Activated B cell treated with CpG ODN at 0.5 μM for 24 hours (primary cell): ENCODE data around the gene HES5. TPM values are rescaled to one million over a fixed set of nuclear protein-coding genes. Genes with fewer than 3 reads are reported as not detected.
A peak's percentile ranks its signal among the peaks of the same experiment; 100 is the strongest.

Experiments
- ATAC-seq: fragments of 200-7000 bp; cut with Tn5 transposase; one replicate; pipeline ENCODE4 v1.10.0; 2021; ENCODE audit warnings: low read depth, mild to moderate bottlenecking, moderate library complexity
- CTCF ChIA-PET: fragments of 350-600 bp; sonication (Branson Sonifier 250); formaldehyde crosslinking; loops from one replicate; lab custom pipeline; 2021; ENCODE audit warnings: antibody characterized with exemption; lab: Charles Lee
- POLR2A ChIA-PET: fragments of 350-600 bp; sonication (Branson Sonifier 250); formaldehyde crosslinking; loops from one replicate; lab custom pipeline; 2021; ENCODE audit warnings: antibody characterized with exemption; lab: Charles Lee
- DNase-seq: peaks from one replicate; pipeline ENCODE4 v3.0.0; 2022
- H3K27ac Mint-ChIP-seq: one replicate; pipeline ENCODE4 v1.8.0; 2020; ENCODE audit warnings: mixed read lengths
- H3K27me3 Mint-ChIP-seq: one replicate; pipeline ENCODE4 v1.8.0; 2021; ENCODE audit warnings: mixed read lengths
- H3K36me3 Mint-ChIP-seq: one replicate; pipeline ENCODE4 v1.8.0; 2021; ENCODE audit warnings: low read depth, mixed read lengths
- H3K4me1 Mint-ChIP-seq: one replicate; pipeline ENCODE4 v1.8.0; 2021; ENCODE audit warnings: mixed read lengths
- H3K4me3 Mint-ChIP-seq: one replicate; pipeline ENCODE4 v1.8.0; 2020; ENCODE audit warnings: mild to moderate bottlenecking, mixed read lengths
- H3K9me3 Mint-ChIP-seq: one replicate; pipeline ENCODE4 v1.8.0; 2020; ENCODE audit warnings: mixed read lengths
- intact Hi-C: fragments of 100-400 bp; cut with micrococcal nuclease; formaldehyde crosslinking; loops from one replicate; pipeline ENCODE4 v1.15.1; 2024
- total RNA-seq: library from RNA; stranded (reverse); gene quantifications from 2 replicates; pipeline ENCODE4 v1.2.3, GENCODE V29; 2022
- TF ChIP-seq, protein P1 (sequence below): fragments of 200-600 bp; IDR thresholded peaks from one replicate; pipeline ENCODE4 v1.8.0; 2022; ENCODE audit warnings: antibody characterized with exemption, mild to moderate bottlenecking

The HES5 gene
- total RNA-seq, 1 donor from 2014 or later: not detected

GRCh38 chr1:2548068-2548589 is 18.1 kb upstream of the HES5 start:
- peak; percentile 79 for DNase-seq
- Mint-ChIP-seq H3K9me3 (no peaks in the 10 kb centered on the region), H3K27me3 (no peaks in the 10 kb centered on the region), H3K4me1 (peaks cover 42% of the 10 kb centered on the region), H3K4me3 (peak overlapping the region; percentile 87), H3K27ac (peak overlapping the region; percentile 96), H3K36me3 (no peaks in the 10 kb centered on the region)
- TF ChIP-seq, protein P1, sequence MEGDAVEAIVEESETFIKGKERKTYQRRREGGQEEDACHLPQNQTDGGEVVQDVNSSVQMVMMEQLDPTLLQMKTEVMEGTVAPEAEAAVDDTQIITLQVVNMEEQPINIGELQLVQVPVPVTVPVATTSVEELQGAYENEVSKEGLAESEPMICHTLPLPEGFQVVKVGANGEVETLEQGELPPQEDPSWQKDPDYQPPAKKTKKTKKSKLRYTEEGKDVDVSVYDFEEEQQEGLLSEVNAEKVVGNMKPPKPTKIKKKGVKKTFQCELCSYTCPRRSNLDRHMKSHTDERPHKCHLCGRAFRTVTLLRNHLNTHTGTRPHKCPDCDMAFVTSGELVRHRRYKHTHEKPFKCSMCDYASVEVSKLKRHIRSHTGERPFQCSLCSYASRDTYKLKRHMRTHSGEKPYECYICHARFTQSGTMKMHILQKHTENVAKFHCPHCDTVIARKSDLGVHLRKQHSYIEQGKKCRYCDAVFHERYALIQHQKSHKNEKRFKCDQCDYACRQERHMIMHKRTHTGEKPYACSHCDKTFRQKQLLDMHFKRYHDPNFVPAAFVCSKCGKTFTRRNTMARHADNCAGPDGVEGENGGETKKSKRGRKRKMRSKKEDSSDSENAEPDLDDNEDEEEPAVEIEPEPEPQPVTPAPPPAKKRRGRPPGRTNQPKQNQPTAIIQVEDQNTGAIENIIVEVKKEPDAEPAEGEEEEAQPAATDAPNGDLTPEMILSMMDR: peak; percentile 25
- peak; percentile 23 for ATAC-seq
- intact Hi-C loops: loop anchor here (1.0 to 5.0 kb wide), 11 partner anchors 8 to 874 kb away; partner anchors contain the start of genes MORN1, PANK4, PRXL2B and RER1
- POLR2A ChIA-PET: interaction anchor here (0.6 to 8.0 kb wide), 17 partner anchors 9 to 918 kb away, joined by 3 to 209 read pairs (median 9); partner anchors contain the start of genes FAAP20, HES5, MORN1 and PANK4
- CTCF ChIA-PET: interaction anchor here (0.7 to 3.1 kb wide), 13 partner anchors 14 to 353 kb away, joined by 3 to 21 read pairs (median 4); partner anchors contain the start of genes FAAP20, HES5, MORN1 and PANK4

DNA sequence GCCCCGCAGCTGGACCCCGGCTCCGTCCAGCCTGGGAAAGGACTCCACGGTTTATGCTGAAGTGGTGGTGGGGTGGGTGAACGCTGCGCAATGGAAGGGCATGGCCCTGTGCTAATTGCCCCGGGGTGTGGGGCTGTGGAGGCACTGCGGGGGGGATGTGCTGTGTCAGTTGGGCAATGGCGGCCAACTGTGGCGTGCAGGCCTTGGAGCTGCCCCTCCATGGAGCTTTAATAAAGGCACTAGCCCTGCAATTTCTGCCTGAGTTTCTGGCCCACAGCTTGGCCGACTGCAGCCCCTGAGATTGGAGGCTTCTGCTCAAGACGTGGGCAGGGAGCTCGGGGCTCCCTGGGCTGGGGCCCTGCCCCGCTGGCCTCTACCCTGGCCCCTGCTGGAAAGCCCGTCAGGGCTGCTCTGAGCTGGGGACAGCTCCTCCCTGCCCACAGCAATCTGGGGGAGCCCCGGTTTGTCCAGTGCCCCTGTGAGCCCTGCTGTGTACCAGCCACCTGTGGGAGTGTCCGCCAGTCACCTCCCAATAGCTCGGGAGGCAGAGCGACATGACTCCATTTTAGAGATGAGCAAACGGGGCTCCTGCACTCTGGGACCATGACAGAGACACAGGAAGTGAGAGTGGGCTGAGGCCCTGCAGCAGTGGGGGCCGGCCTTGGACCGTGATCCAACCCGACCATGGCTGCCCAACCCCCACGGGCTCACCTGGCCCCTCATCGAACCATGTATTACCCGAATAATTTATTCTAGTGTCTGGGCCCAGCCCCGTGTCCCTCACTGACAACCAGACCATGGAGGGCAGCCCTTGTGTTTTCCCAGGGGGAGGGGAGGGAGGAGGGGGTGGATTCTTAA is 17.4 kb upstream of the HES5 start:
- peak overlapping the region; percentile 87 for H3K4me3 Mint-ChIP-seq
- intact Hi-C loops: loop anchor here (1.0 to 5.0 kb wide), 11 partner anchors 9 to 875 kb away; partner anchors contain the start of genes MORN1, PANK4, PRXL2B and RER1

DNA sequence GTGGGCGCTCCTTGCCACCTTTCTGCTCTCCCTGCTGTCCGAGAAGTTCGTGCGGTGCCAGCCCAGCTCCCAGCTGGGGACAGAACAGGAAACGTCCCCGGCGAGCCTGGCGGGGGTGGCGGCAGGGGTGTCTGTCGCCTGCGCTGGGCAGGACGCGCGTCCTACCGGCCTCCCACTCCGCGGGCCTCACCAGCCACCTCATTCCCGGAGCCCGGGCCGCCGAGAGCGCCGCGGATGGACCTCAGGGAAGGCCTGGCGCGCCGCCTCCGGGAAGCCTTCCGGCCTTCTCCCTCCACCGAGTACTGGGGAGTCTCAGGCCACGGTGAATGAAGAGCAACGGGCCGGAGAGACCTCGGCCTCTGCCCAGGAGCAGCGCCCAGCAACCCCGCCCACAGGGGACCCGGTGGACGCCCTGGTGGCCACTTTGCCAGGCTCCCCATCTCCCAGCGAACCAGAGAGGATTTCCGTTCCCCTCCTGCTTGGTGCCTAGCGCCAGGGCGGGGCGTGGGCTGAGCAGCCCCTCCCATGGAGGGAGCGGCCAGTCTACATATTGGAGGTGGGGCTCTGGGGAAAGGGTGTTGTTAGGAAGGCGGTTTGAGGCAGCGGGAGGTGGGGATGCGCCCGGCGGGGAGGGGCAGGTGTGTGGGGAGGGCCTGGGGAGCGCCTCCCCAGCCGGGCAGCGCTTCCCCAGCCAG is 16.6 kb upstream of the HES5 start:
- ChIA-PET CTCF (interaction anchor here (0.7 to 3.1 kb wide), 10 partner anchors 9 to 450 kb away, joined by 3 to 21 read pairs (median 6); partner anchors contain the start of genes FAAP20, HES5, PANK4 and PEX10), POLR2A (interaction anchor here (0.6 to 8.0 kb wide), 21 partner anchors 10 to 502 kb away, joined by 3 to 209 read pairs (median 6); partner anchors contain the start of genes FAAP20, HES5, MORN1 and PANK4)
- Mint-ChIP-seq H3K9me3 (no peaks in the 10 kb centered on the region), H3K27ac (peak overlapping the region; percentile 96), H3K4me3 (peak overlapping the region; percentile 87), H3K27me3 (peaks cover 5% of the 10 kb centered on the region), H3K36me3 (no peaks in the 10 kb centered on the region), H3K4me1 (peaks cover 42% of the 10 kb centered on the region)
- ATAC-seq: peak; percentile 30
- intact Hi-C loops: loop anchor here (5.0 kb wide), 2 partner anchors 234 to 876 kb away; no protein-coding TSS in a partner anchor
- peak; percentile 66 for DNase-seq
- TF ChIP-seq, protein P1: no peak

More for the DNA sequence above, 17.4 kb upstream of the HES5 start:
- ATAC-seq (peak; percentile 23), DNase-seq (peak; percentile 55)
- ChIA-PET CTCF (interaction anchor here (0.6 to 3.1 kb wide), 15 partner anchors 8 to 451 kb away, joined by 3 to 21 read pairs (median 4); partner anchors contain the start of genes FAAP20, HES5, PANK4 and PEX10), POLR2A (interaction anchor here (0.6 to 8.0 kb wide), 16 partner anchors 9 to 503 kb away, joined by 3 to 209 read pairs (median 10); partner anchors contain the start of genes FAAP20, HES5, MORN1 and PANK4)
- Mint-ChIP-seq H3K27me3 (peaks cover 1% of the 10 kb centered on the region), H3K9me3 (no peaks in the 10 kb centered on the region), H3K4me1 (peaks cover 42% of the 10 kb centered on the region), H3K36me3 (no peaks in the 10 kb centered on the region), H3K27ac (peak overlapping the region; percentile 96)
- TF ChIP-seq, protein P1: no peak

- DNase-seq: peak; percentile 82
- Mint-ChIP-seq H3K36me3 (no peaks in the 10 kb centered on the region), H3K9me3 (no peaks in the 10 kb centered on the region), H3K4me1 (peaks cover 39% of the 10 kb centered on the region), H3K4me3 (peak overlapping the region; percentile 87), H3K27me3 (peaks cover 6% of the 10 kb centered on the region), H3K27ac (peak overlapping the region; percentile 50)
- POLR2A ChIA-PET: interaction anchor here (0.6 to 8.0 kb wide), 18 partner anchors 11 to 1518 kb away, joined by 3 to 209 read pairs (median 9); partner anchors contain the start of genes FAAP20, HES5, MORN1 and PANK4
- intact Hi-C loops: loop anchor here (5.0 kb wide), 2 partner anchors 234 to 876 kb away; no protein-coding TSS in a partner anchor
- TF ChIP-seq, protein P1: no peak
- CTCF ChIA-PET: interaction anchor here (1.6 to 3.1 kb wide), 3 partner anchors 39 to 351 kb away, joined by 6 to 13 read pairs (median 12); partner anchors contain the start of genes FAAP20 and PRXL2B
- ATAC-seq: peak; percentile 51
Measured at GRCh38 chr1:2545754-2546514, 15.9 kb upstream of the HES5 start.
